ENCODE measurements around the gene RRBP1. TPM values are rescaled to one million over a fixed set of nuclear protein-coding genes. Genes with fewer than 3 reads are reported as not detected.

RRBP1 gene
- total RNA-seq, 2 donors from 2014 or later, result 191 to 212 TPM

DNA sequence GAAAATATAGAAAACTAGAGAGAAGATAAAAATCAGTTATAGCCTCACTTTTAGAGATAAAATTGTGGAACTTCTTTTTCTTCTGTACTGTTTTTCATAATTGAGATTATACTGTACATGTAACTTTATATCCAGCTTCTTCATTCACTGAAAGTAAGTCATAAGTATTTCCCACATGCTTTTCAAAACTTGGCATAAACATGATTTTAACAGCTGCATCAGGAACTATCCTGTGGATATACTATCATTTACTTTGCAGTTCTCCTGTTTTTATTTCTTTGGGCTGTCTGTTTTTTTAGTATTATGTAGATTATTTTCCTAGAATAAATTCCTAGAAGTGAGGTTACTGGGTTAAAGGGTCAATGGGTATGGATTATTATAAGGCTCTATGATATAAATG lies 97.4 kb downstream of the RRBP1 start:
- H3K36me3 Mint-ChIP-seq (ENCODE audit: low read depth), result peaks cover 15% of the 10 kb centered on the region
- TF ChIP-seq, protein P1, sequence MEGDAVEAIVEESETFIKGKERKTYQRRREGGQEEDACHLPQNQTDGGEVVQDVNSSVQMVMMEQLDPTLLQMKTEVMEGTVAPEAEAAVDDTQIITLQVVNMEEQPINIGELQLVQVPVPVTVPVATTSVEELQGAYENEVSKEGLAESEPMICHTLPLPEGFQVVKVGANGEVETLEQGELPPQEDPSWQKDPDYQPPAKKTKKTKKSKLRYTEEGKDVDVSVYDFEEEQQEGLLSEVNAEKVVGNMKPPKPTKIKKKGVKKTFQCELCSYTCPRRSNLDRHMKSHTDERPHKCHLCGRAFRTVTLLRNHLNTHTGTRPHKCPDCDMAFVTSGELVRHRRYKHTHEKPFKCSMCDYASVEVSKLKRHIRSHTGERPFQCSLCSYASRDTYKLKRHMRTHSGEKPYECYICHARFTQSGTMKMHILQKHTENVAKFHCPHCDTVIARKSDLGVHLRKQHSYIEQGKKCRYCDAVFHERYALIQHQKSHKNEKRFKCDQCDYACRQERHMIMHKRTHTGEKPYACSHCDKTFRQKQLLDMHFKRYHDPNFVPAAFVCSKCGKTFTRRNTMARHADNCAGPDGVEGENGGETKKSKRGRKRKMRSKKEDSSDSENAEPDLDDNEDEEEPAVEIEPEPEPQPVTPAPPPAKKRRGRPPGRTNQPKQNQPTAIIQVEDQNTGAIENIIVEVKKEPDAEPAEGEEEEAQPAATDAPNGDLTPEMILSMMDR (conservative IDR thresholded peaks at IDR 0.05), result no peak
- H3K27ac Mint-ChIP-seq, result no peak overlapping the region

DNA sequence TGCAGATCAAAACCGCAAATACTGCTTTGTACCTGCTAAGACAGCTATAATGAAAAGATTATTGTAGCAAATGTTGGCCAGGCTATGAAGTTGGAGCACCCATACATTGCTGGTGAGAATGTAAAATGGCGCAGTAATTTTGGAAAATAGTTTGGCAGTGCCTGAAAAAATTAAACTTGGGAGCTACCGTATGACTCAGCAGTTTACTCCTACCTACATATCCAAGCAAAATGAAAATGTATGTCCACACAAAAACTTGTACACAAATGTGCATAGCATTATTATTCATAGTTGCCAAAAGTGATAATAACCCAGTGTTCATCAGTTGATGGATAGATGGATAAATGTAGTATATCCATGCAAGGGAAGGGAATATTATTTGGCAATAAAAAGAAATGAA lies 98.9 kb downstream of the RRBP1 start:
- H3K4me1 ChIP-seq (ENCODE audit: control insufficient read depth, insufficient read depth, low read length), result peaks cover 4% of the 10 kb centered on the region
- no peak for DNase-seq
- H3K27me3 ChIP-seq (ENCODE audit: control insufficient read depth, insufficient read depth, low read length, poor library complexity, severe bottlenecking), result no peaks in the 10 kb centered on the region
- no peaks in the 10 kb centered on the region for H3K9me3 Mint-ChIP-seq
- no peak overlapping the region for H3K4me3 ChIP-seq (ENCODE audit: low read length)
- WGBS, 2 experiments (ENCODE audit: insufficient coverage in 1 of 2, insufficient read length in 1 of 2), result 93 to 100% methylated on average over 1 to 3 of the region's 3 CpGs
- no peaks in the 10 kb centered on the region for H3K9me3 ChIP-seq (ENCODE audit: control insufficient read depth, low read length)
- TF ChIP-seq, protein P1 (conservative IDR thresholded peaks at IDR 0.05), result no peak
- no peak overlapping the region for H3K27ac Mint-ChIP-seq
- H3K36me3 Mint-ChIP-seq (ENCODE audit: low read depth), result peaks cover 9% of the 10 kb centered on the region
- no peak overlapping the region for H3K27ac ChIP-seq (ENCODE audit: low read depth, low read length)
- no peaks in the 10 kb centered on the region for H3K27me3 Mint-ChIP-seq (ENCODE audit: insufficient read depth)
- H3K4me3 Mint-ChIP-seq, result no peak overlapping the region
- H3K36me3 ChIP-seq (ENCODE audit: control insufficient read depth, insufficient read depth, low read length), result peaks cover 42% of the 10 kb centered on the region
- peaks cover 18% of the 10 kb centered on the region for H3K4me1 Mint-ChIP-seq
- no peak overlapping the region for H3K9ac ChIP-seq (ENCODE audit: extremely low read depth, low read length, poor library complexity, severe bottlenecking)

More for the DNA sequence above, 97.4 kb downstream of the RRBP1 start:
- Mint-ChIP-seq H3K27me3 (ENCODE audit: insufficient read depth) (no peaks in the 10 kb centered on the region), H3K4me3 (no peak overlapping the region), H3K9me3 (no peaks in the 10 kb centered on the region), H3K4me1 (peaks cover 14% of the 10 kb centered on the region)
- no peak overlapping the region for H3K4me3 ChIP-seq (ENCODE audit: low read length)
- H3K27ac ChIP-seq (ENCODE audit: low read depth, low read length), result no peak overlapping the region
- DNase-seq, result no peak
- peaks cover 4% of the 10 kb centered on the region for H3K4me1 ChIP-seq (ENCODE audit: control insufficient read depth, insufficient read depth, low read length)
- no peak overlapping the region for H3K9ac ChIP-seq (ENCODE audit: extremely low read depth, low read length, poor library complexity, severe bottlenecking)
- peaks cover 44% of the 10 kb centered on the region for H3K36me3 ChIP-seq (ENCODE audit: control insufficient read depth, insufficient read depth, low read length)
- H3K9me3 ChIP-seq (ENCODE audit: control insufficient read depth, low read length), result no peaks in the 10 kb centered on the region
- H3K27me3 ChIP-seq (ENCODE audit: control insufficient read depth, insufficient read depth, low read length, poor library complexity, severe bottlenecking), result no peaks in the 10 kb centered on the region

DNA sequence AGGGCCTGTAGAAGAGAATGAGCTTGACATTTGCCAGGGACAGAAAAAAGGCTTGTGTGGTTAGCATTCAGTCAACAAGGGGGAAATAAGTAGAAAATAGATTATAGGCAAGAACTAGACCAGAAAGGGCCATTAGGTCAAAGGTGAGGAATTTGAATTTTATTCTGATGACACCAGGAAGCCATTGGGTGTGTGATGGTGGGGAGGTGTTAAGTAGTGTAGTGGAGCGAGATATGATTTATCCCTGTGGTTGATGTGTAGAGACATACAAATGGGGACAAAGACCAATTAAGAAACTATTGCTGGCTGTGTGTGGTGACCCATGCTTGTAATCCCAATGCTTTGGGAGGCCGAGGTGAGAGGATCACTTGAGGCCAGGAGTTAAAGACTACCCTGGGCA lies 101.1 kb downstream of the RRBP1 start:
- TF ChIP-seq, protein P1 (conservative IDR thresholded peaks at IDR 0.05), result no peak
- Histone ChIP-seq H3K27me3 (ENCODE audit: control insufficient read depth, insufficient read depth, low read length, poor library complexity, severe bottlenecking) (no peaks in the 10 kb centered on the region), H3K4me1 (ENCODE audit: control insufficient read depth, insufficient read depth, low read length) (no peaks in the 10 kb centered on the region), H3K36me3 (ENCODE audit: control insufficient read depth, insufficient read depth, low read length) (peaks cover 29% of the 10 kb centered on the region), H3K4me3 (ENCODE audit: low read length) (no peak overlapping the region), H3K9ac (ENCODE audit: extremely low read depth, low read length, poor library complexity, severe bottlenecking) (no peak overlapping the region), H3K9me3 (ENCODE audit: control insufficient read depth, low read length) (no peaks in the 10 kb centered on the region), H3K27ac (ENCODE audit: low read depth, low read length) (no peak overlapping the region)
- no peaks in the 10 kb centered on the region for H3K27me3 Mint-ChIP-seq (ENCODE audit: insufficient read depth)
- H3K4me1 Mint-ChIP-seq, result peaks cover 21% of the 10 kb centered on the region
- DNase-seq, result no peak
- no peaks in the 10 kb centered on the region for H3K9me3 Mint-ChIP-seq
- H3K27ac Mint-ChIP-seq, result no peak overlapping the region
- WGBS, 2 experiments (ENCODE audit: insufficient coverage in 1 of 2, insufficient read length in 1 of 2), result 95 to 100% methylated on average over 1 to 2 of the region's 2 CpGs
- H3K4me3 Mint-ChIP-seq, result no peak overlapping the region
- H3K36me3 Mint-ChIP-seq (ENCODE audit: low read depth), result peaks cover 8% of the 10 kb centered on the region

All from endodermal cell (in vitro differentiated cells).